HEK293 (cell line): ENCODE results near the gene IQCB1.
A peak's percentile ranks its signal among the peaks of the same experiment; 100 is the strongest.

Experiments
- CTCF ChIA-PET: fragments of 350-600 bp; formaldehyde crosslinking; extraction: SDS; loops from one replicate; lab custom pipeline; 2021; ENCODE audit warnings: antibody characterized with exemption; lab: Yijun Ruan, JAX
- POLR2A ChIA-PET: fragments of 300-600 bp; formaldehyde crosslinking; extraction: SDS; loops from one replicate; lab custom pipeline; 2020; ENCODE audit warnings: antibody characterized with exemption, inconsistent platforms; lab: Yijun Ruan, JAX
- H3K27ac ChIP-seq: fragments of 200-500 bp; sonication (Bioruptor generic); 2 replicates; pipeline ENCODE4 v1.5.1; 2014; ENCODE audit warnings: low read depth, low read length, control low read depth, inconsistent platforms; ENCODE audit errors: extremely low read depth
- H3K36me3 ChIP-seq, 2 experiments: fragments of 200-500 bp in 1 of 2; sonication (Bioruptor generic) in 1 of 2; 1 replicate in 1 of 2; 2 replicates in 1 of 2; pipeline ENCODE4 v1.5.1; 2014 to 2017; ENCODE audit warnings: inconsistent platforms in 2 of 2, low read length in 2 of 2; ENCODE audit not compliant: control insufficient read depth in 2 of 2, insufficient read depth in 1 of 2
- H3K4me1 ChIP-seq: fragments of 200-500 bp; sonication (Bioruptor generic); 2 replicates; pipeline ENCODE4 v1.5.1; 2014; ENCODE audit warnings: mild to moderate bottlenecking, low read length, inconsistent platforms; ENCODE audit not compliant: control insufficient read depth, insufficient read depth
- H3K4me3 ChIP-seq: 2 replicates; pipeline ENCODE4 v1.5.1; 2011; ENCODE audit warnings: low read depth, mild to moderate bottlenecking, control low read depth, low read length, moderate library complexity
- H3K9me3 ChIP-seq: fragments of 200-500 bp; sonication (Bioruptor generic); 2 replicates; pipeline ENCODE4 v1.5.1; 2014; ENCODE audit warnings: low read depth, low read length, inconsistent platforms; ENCODE audit not compliant: control insufficient read depth, insufficient read depth
- HOXC10 ChIP-seq: sonication (generic); formaldehyde crosslinking; IDR thresholded peaks from 2 replicates; pipeline ENCODE4 v1.8.1; 2023; ENCODE audit warnings: mild to moderate bottlenecking, missing genetic modification reagents
- INSM2 ChIP-seq: fragments of 450-650 bp; formaldehyde crosslinking; IDR thresholded peaks from 2 replicates; pipeline ENCODE4 v1.5.1; 2016; ENCODE audit warnings: missing biosample characterization, missing genetic modification characterization
- SCRT2 ChIP-seq: fragments of 450-650 bp; formaldehyde crosslinking; IDR thresholded peaks from 2 replicates; pipeline ENCODE4 v1.5.1; 2016; ENCODE audit warnings: missing biosample characterization, missing genetic modification characterization
- SP7 ChIP-seq: fragments of 450-650 bp; formaldehyde crosslinking; IDR thresholded peaks from 2 replicates; pipeline ENCODE4 v1.5.1; 2016; ENCODE audit warnings: missing biosample characterization, missing genetic modification characterization
- ZBTB20 ChIP-seq: fragments of 450-650 bp; formaldehyde crosslinking; IDR thresholded peaks from 2 replicates; pipeline ENCODE4 v1.5.1; 2016; ENCODE audit warnings: missing biosample characterization, missing genetic modification characterization
- ZFP3 ChIP-seq: fragments of 450-650 bp; formaldehyde crosslinking; IDR thresholded peaks from 2 replicates; pipeline ENCODE4 v1.5.1; 2016; ENCODE audit warnings: low read depth, missing biosample characterization, missing genetic modification characterization
- ZNF146 ChIP-seq: fragments of 450-650 bp; formaldehyde crosslinking; IDR thresholded peaks from 2 replicates; pipeline ENCODE4 v1.5.1; 2016; ENCODE audit warnings: missing biosample characterization, missing genetic modification characterization
- ZNF174 ChIP-seq: fragments of 450-650 bp; formaldehyde crosslinking; IDR thresholded peaks from 2 replicates; pipeline ENCODE4 v1.5.0; 2017; ENCODE audit warnings: missing biosample characterization, mild to moderate bottlenecking, missing genetic modification characterization
- ZNF24 ChIP-seq: fragments of 450-650 bp; formaldehyde crosslinking; IDR thresholded peaks from 2 replicates; pipeline ENCODE4 v1.5.1; 2016; ENCODE audit warnings: missing biosample characterization, missing genetic modification characterization
- ZNF362 ChIP-seq: fragments of 450-650 bp; formaldehyde crosslinking; IDR thresholded peaks from 2 replicates; pipeline ENCODE4 v1.5.1; 2016; ENCODE audit warnings: missing biosample characterization, missing genetic modification characterization
- ZNF37A ChIP-seq: fragments of 450-650 bp; IDR thresholded peaks from 2 replicates; pipeline ENCODE4 v1.5.1; 2018; ENCODE audit warnings: missing biosample characterization, missing genetic modification characterization
- ZNF558 ChIP-seq: fragments of 450-650 bp; formaldehyde crosslinking; IDR thresholded peaks from 2 replicates; pipeline ENCODE4 v1.5.1; 2016; ENCODE audit warnings: missing biosample characterization, missing genetic modification characterization
- ZNF639 ChIP-seq: fragments of 450-650 bp; formaldehyde crosslinking; IDR thresholded peaks from 2 replicates; pipeline ENCODE4 v1.5.1; 2016; ENCODE audit warnings: missing biosample characterization, missing genetic modification characterization
- ZNF664 ChIP-seq: fragments of 450-650 bp; formaldehyde crosslinking; IDR thresholded peaks from 2 replicates; pipeline ENCODE4 v1.5.1; 2016; ENCODE audit warnings: missing biosample characterization, missing genetic modification characterization
- ZNF747 ChIP-seq: fragments of 450-650 bp; formaldehyde crosslinking; IDR thresholded peaks from 2 replicates; pipeline ENCODE4 v1.5.1; 2016; ENCODE audit warnings: missing biosample characterization, missing genetic modification characterization
- ZSCAN4 ChIP-seq: fragments of 450-650 bp; formaldehyde crosslinking; IDR thresholded peaks from 2 replicates; pipeline ENCODE4 v1.5.1; 2017; ENCODE audit warnings: missing biosample characterization, missing genetic modification characterization

Gene IQCB1

GRCh38 chr3:121809249-121809648, 25.6 kb downstream of the IQCB1 start:
- Histone ChIP-seq H3K36me3 (peaks cover 8 to 66% of the 10 kb centered on the region in 2 experiments; a peak in 2 of 3 replicates), H3K4me3 (no peak overlapping the region), H3K27ac (no peak overlapping the region), H3K9me3 (no peaks in the 10 kb centered on the region), H3K4me1 (no peaks in the 10 kb centered on the region)
- CTCF ChIA-PET, result interaction anchor here (0.5 kb wide), 1 partner anchor 15 kb away, joined by 3 read pairs; no protein-coding TSS in a partner anchor
- no peak for TF ChIP-seq ZNF146 (tag by site-specific recombination)
- peak; percentile 59 for TF ChIP-seq SCRT2
- POLR2A ChIA-PET, result no interaction called here

GRCh38 chr3:121803771-121804320, 31.0 kb downstream of the IQCB1 start:
- Histone ChIP-seq H3K4me3 (no peak overlapping the region), H3K36me3 (peaks cover 8 to 52% of the 10 kb centered on the region in 2 experiments; a peak in 2 of 3 replicates), H3K9me3 (no peaks in the 10 kb centered on the region), H3K4me1 (no peaks in the 10 kb centered on the region), H3K27ac (no peak overlapping the region)
- CTCF ChIA-PET, result no interaction called here
- POLR2A ChIA-PET, result no interaction called here
- no peak for TF ChIP-seq INSM2
- TF ChIP-seq ZNF558 (tag by site-specific recombination), result no peak
- TF ChIP-seq ZNF639 (tag by site-specific recombination), result no peak
- TF ChIP-seq SP7, result no peak
- TF ChIP-seq ZNF747 (tag by site-specific recombination), result no peak
- no peak for TF ChIP-seq ZNF362
- no peak for TF ChIP-seq HOXC10
- TF ChIP-seq ZBTB20 (tag by site-specific recombination), result no peak
- no peak for TF ChIP-seq ZFP3 (tag by site-specific recombination)
- no peak for TF ChIP-seq ZNF24
- no peak for TF ChIP-seq ZNF37A (tag by site-specific recombination)

- POLR2A ChIA-PET, result no interaction called here
- TF ChIP-seq ZNF174 (tag by site-specific recombination) (no peak), ZNF664 (tag by site-specific recombination) (no peak), ZSCAN4 (no peak)
- peaks cover 0 to 42% of the 10 kb centered on the region in 2 experiments; a peak in 2 of 3 replicates for H3K36me3 ChIP-seq
- CTCF ChIA-PET, result interaction anchor here (0.6 kb wide), 1 partner anchor 254 kb away, joined by 5 read pairs; no protein-coding TSS in a partner anchor
- no peaks in the 10 kb centered on the region for H3K4me1 ChIP-seq
- H3K9me3 ChIP-seq, result no peaks in the 10 kb centered on the region
- no peak overlapping the region for H3K27ac ChIP-seq
- no peak overlapping the region for H3K4me3 ChIP-seq
Measured at GRCh38 chr3:121800906-121801305, 34.0 kb downstream of the IQCB1 start.
